ENCODE measurements around the gene PAX7.

- TF ChIP-seq POLR2A (IDR thresholded peaks at IDR 0.05; ENCODE audit: low read length): no peak
- TF ChIP-seq GATA1 (IDR thresholded peaks at IDR 0.05; ENCODE audit: low read depth, low read length): no peak
These were observed 19.2 kb downstream of the PAX7 start for GRCh38 chr1:18649693-18650370.

All from erythroblast (primary cell).